OCI-LY1 (cell line): ENCODE measurements around the gene ARID3A.

Experiments used
- CTCF ChIP-seq: fragments of 200-600 bp; sonication (generic), shearing (Covaris generic); IDR thresholded peaks from 2 replicates; pipeline ENCODE4 v1.5.1; 2017; ENCODE audit warnings: mild to moderate bottlenecking, antibody characterized with exemption, low read length, moderate library complexity, mixed read lengths
- EZH2 ChIP-seq: fragments of 200-600 bp; sonication (generic), shearing (Covaris generic); IDR thresholded peaks from 2 replicates; pipeline ENCODE4 v1.8.0; 2017; ENCODE audit warnings: borderline replicate concordance, mixed run types, mild to moderate bottlenecking, antibody characterized with exemption, low read length, moderate library complexity, mixed read lengths

- TF ChIP-seq CTCF: peak; percentile 53
- no peak for TF ChIP-seq EZH2
Observed at GRCh38 chr19:970695-971094, 44.9 kb downstream of the ARID3A start.
